SK-N-SH treated with all-trans-retinoic acid at 6 μM for 48 hours (cell line): Measurements from ENCODE around the gene ZDHHC20.
"Not testable (repeated sequence)": the region's sequence is repeated elsewhere in the genome, so short reads cannot be mapped to it uniquely, and the experiment has no call there.

Experiments used
- ATAC-seq: fragments of 200-7000 bp; cut with Tn5 transposase; 3 replicates; pipeline ENCODE4 v1.9.1; 2020; ENCODE audit warnings: mild to moderate bottlenecking, moderate library complexity
- ARNTL ChIP-seq: fragments of 450-650 bp; formaldehyde crosslinking; IDR thresholded peaks from 2 replicates; pipeline ENCODE4 v1.5.0; 2020; ENCODE audit warnings: low read depth, mild to moderate bottlenecking, moderate library complexity, borderline replicate concordance
- BACH2 ChIP-seq: fragments of 250-450 bp; sonication (Bioruptor Pico); IDR thresholded peaks from 2 replicates; pipeline ENCODE4 v1.9.0; 2021; ENCODE audit warnings: mild to moderate bottlenecking, borderline replicate concordance
- CSDC2 ChIP-seq: fragments of 250-450 bp; sonication (Bioruptor Pico); IDR thresholded peaks from 2 replicates; pipeline ENCODE4 v1.5.0; 2020; ENCODE audit warnings: mild to moderate bottlenecking, moderate library complexity
- ESRRG ChIP-seq: fragments of 250-450 bp; sonication (Bioruptor Pico); IDR thresholded peaks from 2 replicates; pipeline ENCODE4 v1.6.1; 2021; ENCODE audit warnings: mild to moderate bottlenecking
- ISL1 ChIP-seq: fragments of 250-450 bp; sonication (Bioruptor Pico); IDR thresholded peaks from 2 replicates; pipeline ENCODE4 v2.1.2; 2022; ENCODE audit warnings: mild to moderate bottlenecking, moderate library complexity
- OSR1 ChIP-seq: fragments of 250-450 bp; sonication (Bioruptor Pico); IDR thresholded peaks from 2 replicates; pipeline ENCODE4 v1.8.0; 2022; ENCODE audit warnings: moderate library complexity, mild to moderate bottlenecking, inconsistent platforms
- RARB ChIP-seq: fragments of 250-450 bp; sonication (Bioruptor Pico); IDR thresholded peaks from 2 replicates; pipeline ENCODE4 v1.8.0; 2021; ENCODE audit warnings: mild to moderate bottlenecking, moderate library complexity
- SNAI2 ChIP-seq: fragments of 250-450 bp; sonication (Bioruptor Pico); IDR thresholded peaks from 2 replicates; pipeline ENCODE4 v1.5.0; 2020; ENCODE audit warnings: mild to moderate bottlenecking, moderate library complexity
- TCF4 ChIP-seq: fragments of 250-450 bp; sonication (Bioruptor Pico); IDR thresholded peaks from 2 replicates; pipeline ENCODE4 v1.8.0; 2021; ENCODE audit warnings: mild to moderate bottlenecking, moderate library complexity, borderline replicate concordance
- ZC3H10 ChIP-seq: fragments of 250-450 bp; sonication (Bioruptor Pico); IDR thresholded peaks from 2 replicates; pipeline ENCODE4 v1.5.1; 2021; ENCODE audit warnings: mild to moderate bottlenecking, moderate library complexity
- ZFP3 ChIP-seq: fragments of 250-450 bp; sonication (Bioruptor Pico); IDR thresholded peaks from 2 replicates; pipeline ENCODE4 v1.5.0; 2020; ENCODE audit warnings: mild to moderate bottlenecking, moderate library complexity
- ZFP30 ChIP-seq: fragments of 450-650 bp; formaldehyde crosslinking; IDR thresholded peaks from 2 replicates; pipeline ENCODE4 v1.5.0; 2022; ENCODE audit warnings: mild to moderate bottlenecking, moderate library complexity
- ZNF565 ChIP-seq: fragments of 450-650 bp; formaldehyde crosslinking; conservative IDR thresholded peaks from 2 replicates; pipeline ENCODE4 v1.5.0; 2020; ENCODE audit warnings: low read depth, mild to moderate bottlenecking, moderate library complexity
- ZNF8 ChIP-seq: fragments of 450-650 bp; formaldehyde crosslinking; IDR thresholded peaks from 2 replicates; pipeline ENCODE4 v1.5.0; 2020; ENCODE audit warnings: mild to moderate bottlenecking, moderate library complexity
- TF ChIP-seq, protein P1 (sequence below): fragments of 250-450 bp; sonication (Bioruptor Pico); IDR thresholded peaks from 2 replicates; pipeline ENCODE4 v1.5.1; 2021; ENCODE audit warnings: mild to moderate bottlenecking, moderate library complexity
- TF ChIP-seq, protein P2 (sequence below): fragments of 250-450 bp; sonication (Bioruptor Pico); IDR thresholded peaks from 2 replicates; pipeline ENCODE4 v1.8.0; 2020; ENCODE audit warnings: mild to moderate bottlenecking, moderate library complexity, borderline replicate concordance
- TF ChIP-seq, protein P3 (sequence below): fragments of 250-450 bp; sonication (Bioruptor Pico); IDR thresholded peaks from 2 replicates; pipeline ENCODE4 v1.8.0; 2021; ENCODE audit warnings: low read depth, mild to moderate bottlenecking, moderate library complexity, borderline replicate concordance

Gene ZDHHC20

DNA sequence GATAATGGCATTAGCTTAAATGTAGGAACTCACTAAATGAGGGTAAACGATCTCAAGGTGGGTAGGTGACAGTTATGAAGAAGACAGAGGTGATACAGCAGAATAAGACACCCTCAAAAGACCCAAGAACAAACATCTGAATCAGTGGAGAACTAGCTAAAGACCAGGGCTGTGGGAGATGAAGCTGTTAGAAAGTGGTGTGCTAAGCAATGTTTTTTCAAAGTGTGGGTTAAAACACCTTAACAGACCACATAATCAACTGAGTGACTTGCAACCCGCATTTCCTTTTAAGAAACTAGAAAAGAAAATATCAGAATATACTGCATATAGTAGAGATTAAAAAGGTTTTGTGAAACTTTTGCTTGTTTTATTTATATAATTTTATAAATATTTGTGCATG, 70.0 kb downstream of the ZDHHC20 start:
- TF ChIP-seq, protein P1, sequence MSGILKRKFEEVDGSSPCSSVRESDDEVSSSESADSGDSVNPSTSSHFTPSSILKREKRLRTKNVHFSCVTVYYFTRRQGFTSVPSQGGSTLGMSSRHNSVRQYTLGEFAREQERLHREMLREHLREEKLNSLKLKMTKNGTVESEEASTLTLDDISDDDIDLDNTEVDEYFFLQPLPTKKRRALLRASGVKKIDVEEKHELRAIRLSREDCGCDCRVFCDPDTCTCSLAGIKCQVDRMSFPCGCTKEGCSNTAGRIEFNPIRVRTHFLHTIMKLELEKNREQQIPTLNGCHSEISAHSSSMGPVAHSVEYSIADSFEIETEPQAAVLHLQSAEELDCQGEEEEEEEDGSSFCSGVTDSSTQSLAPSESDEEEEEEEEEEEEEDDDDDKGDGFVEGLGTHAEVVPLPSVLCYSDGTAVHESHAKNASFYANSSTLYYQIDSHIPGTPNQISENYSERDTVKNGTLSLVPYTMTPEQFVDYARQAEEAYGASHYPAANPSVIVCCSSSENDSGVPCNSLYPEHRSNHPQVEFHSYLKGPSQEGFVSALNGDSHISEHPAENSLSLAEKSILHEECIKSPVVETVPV (CRISPR knock-in tag), result no peak
- TF ChIP-seq ZC3H10 (CRISPR knock-in tag), result no peak
- TF ChIP-seq ISL1 (CRISPR knock-in tag), result no peak
- TF ChIP-seq BACH2 (CRISPR knock-in tag), result no peak
- no peak for TF ChIP-seq ZNF8 (CRISPR knock-in tag)
- TF ChIP-seq, protein P2, sequence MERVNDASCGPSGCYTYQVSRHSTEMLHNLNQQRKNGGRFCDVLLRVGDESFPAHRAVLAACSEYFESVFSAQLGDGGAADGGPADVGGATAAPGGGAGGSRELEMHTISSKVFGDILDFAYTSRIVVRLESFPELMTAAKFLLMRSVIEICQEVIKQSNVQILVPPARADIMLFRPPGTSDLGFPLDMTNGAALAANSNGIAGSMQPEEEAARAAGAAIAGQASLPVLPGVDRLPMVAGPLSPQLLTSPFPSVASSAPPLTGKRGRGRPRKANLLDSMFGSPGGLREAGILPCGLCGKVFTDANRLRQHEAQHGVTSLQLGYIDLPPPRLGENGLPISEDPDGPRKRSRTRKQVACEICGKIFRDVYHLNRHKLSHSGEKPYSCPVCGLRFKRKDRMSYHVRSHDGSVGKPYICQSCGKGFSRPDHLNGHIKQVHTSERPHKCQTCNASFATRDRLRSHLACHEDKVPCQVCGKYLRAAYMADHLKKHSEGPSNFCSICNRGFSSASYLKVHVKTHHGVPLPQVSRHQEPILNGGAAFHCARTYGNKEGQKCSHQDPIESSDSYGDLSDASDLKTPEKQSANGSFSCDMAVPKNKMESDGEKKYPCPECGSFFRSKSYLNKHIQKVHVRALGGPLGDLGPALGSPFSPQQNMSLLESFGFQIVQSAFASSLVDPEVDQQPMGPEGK (CRISPR knock-in tag), result no peak
- no peak for TF ChIP-seq ZFP30 (CRISPR knock-in tag)
- no peak for TF ChIP-seq SNAI2
- TF ChIP-seq, protein P3, sequence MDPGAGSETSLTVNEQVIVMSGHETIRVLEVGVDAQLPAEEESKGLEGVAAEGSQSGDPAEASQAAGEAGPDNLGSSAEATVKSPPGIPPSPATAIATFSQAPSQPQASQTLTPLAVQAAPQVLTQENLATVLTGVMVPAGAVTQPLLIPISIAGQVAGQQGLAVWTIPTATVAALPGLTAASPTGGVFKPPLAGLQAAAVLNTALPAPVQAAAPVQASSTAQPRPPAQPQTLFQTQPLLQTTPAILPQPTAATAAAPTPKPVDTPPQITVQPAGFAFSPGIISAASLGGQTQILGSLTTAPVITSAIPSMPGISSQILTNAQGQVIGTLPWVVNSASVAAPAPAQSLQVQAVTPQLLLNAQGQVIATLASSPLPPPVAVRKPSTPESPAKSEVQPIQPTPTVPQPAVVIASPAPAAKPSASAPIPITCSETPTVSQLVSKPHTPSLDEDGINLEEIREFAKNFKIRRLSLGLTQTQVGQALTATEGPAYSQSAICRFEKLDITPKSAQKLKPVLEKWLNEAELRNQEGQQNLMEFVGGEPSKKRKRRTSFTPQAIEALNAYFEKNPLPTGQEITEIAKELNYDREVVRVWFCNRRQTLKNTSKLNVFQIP (CRISPR knock-in tag), result no peak
- TF ChIP-seq ZNF565, result no peak
- no peak for TF ChIP-seq ARNTL (CRISPR knock-in tag)
- ATAC-seq, result no peak

- TF ChIP-seq, protein P1 (CRISPR knock-in tag), result no peak
- TF ChIP-seq ESRRG (CRISPR knock-in tag), result no peak
- no peak for TF ChIP-seq RARB (CRISPR knock-in tag)
- TF ChIP-seq BACH2 (CRISPR knock-in tag), result no peak
- no peak for TF ChIP-seq ARNTL (CRISPR knock-in tag)
- TF ChIP-seq CSDC2 (CRISPR knock-in tag), result no peak
- TF ChIP-seq, protein P2 (CRISPR knock-in tag), result no peak
- TF ChIP-seq OSR1 (CRISPR knock-in tag), result no peak
- ATAC-seq, result no peak
Measured at GRCh38 chr13:21385710-21386109, 73.4 kb downstream of the ZDHHC20 start.

DNA sequence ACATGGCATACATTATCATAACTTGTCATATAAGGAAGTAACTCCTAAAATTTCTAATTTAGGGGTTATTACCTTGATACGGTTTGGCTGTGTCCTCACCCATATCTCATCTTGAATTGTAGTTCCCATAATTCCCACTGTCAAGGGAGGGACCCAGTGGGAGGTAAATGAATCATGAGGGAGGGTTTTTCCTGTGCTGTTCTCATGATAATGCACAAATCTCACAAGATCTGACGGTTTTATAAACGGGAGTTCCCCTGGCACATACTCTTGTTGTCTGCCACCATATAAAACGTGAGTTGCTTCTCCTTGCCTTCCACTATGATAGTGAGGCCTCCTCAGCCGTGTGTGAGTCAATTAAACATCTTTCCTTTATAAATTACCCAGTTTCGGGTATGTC, 76.0 kb downstream of the ZDHHC20 start:
- ATAC-seq, result no peak
- TF ChIP-seq OSR1 (CRISPR knock-in tag) (no peak), ZFP3 (CRISPR knock-in tag) (no peak), TCF4 (CRISPR knock-in tag) (no peak)

DNA sequence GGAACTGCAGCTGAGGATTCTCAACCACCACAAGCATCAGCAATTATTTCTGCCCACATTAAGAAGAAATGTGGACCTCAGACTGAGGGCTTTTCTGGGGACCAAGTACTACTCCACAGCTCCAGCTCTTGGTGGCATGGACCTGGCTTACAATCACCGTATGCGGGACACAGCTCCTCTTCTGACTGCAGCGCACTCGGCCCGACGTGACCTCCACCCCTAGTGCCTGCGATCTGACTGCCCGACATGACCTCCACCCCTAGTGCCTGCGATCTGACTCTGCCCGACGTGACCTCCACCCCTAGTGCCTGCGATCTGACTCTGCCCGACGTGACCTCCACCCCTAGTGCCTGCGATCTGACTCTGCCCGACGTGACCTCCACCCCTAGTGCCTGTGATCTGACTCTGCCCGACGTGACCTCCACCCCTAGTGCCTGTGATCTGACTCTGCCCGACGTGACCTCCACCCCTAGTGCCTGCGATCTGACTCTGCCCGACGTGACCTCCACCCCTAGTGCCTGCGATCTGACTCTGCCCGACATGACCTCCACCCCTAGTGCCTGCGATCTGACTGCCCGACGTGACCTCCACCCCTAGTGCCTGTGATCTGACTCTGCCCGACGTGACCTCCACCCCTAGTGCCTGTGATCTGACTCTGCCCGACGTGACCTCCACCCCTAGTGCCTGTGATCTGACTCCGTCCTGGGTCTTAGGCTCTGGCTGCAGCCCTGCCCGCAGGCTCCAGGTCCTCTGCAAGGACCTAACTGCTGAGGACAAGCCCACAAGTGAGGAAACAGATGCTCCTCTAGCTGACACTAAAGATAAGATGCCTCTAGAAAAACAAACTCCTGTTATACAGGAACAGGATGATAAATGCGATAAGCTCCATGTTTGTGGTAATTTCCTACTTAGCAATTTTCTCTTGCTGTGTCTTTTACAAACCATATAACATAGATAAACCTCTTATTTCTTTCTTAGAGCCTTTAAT, 81.8 kb downstream of the ZDHHC20 start:
- ATAC-seq, result not testable (repeated sequence)
